NB4 (cell line): Measurements from ENCODE around the gene ADSS2.

Source experiments
- MYC ChIP-seq: IDR thresholded peaks from 2 replicates; pipeline ENCODE4 v1.6.1; 2011; ENCODE audit warnings: low read depth, low read length
- POLR2A ChIP-seq: IDR thresholded peaks from 2 replicates; pipeline ENCODE4 v1.6.1; 2011; ENCODE audit warnings: mild to moderate bottlenecking; ENCODE audit not compliant: insufficient read length; ENCODE audit errors: extremely low read depth
- TF ChIP-seq, protein P1 (sequence below): IDR thresholded peaks from one replicate; pipeline ENCODE4 v1.5.1; 2012; ENCODE audit warnings: low read depth, low read length
- TF ChIP-seq, protein P2 (sequence below): IDR thresholded peaks from 2 replicates; pipeline ENCODE4 v1.6.1; 2011; ENCODE audit warnings: low read depth, low read length

DNA sequence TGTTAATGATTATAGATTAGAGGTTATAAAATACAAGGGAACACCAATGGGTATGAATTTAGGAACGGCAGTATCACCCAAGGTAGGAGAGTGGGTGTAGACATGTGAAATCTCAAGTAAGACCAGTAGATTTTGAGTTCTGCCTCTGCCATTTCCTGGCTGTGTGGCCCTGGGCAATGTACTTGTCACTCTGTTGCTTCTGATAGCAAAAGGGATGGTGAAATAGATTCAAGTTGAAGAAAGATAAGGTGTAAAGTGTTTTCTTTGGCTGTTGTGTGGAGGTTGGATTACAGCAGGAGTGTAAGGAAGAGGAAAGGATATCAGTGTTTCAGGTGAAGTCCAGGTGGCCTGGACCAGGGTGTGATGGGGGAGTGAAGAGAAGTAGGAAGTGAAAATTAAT, 64.3 kb downstream of the ADSS2 start:
- TF ChIP-seq, protein P1, sequence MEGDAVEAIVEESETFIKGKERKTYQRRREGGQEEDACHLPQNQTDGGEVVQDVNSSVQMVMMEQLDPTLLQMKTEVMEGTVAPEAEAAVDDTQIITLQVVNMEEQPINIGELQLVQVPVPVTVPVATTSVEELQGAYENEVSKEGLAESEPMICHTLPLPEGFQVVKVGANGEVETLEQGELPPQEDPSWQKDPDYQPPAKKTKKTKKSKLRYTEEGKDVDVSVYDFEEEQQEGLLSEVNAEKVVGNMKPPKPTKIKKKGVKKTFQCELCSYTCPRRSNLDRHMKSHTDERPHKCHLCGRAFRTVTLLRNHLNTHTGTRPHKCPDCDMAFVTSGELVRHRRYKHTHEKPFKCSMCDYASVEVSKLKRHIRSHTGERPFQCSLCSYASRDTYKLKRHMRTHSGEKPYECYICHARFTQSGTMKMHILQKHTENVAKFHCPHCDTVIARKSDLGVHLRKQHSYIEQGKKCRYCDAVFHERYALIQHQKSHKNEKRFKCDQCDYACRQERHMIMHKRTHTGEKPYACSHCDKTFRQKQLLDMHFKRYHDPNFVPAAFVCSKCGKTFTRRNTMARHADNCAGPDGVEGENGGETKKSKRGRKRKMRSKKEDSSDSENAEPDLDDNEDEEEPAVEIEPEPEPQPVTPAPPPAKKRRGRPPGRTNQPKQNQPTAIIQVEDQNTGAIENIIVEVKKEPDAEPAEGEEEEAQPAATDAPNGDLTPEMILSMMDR, result no peak
- TF ChIP-seq POLR2A (no peak), MYC (no peak)
- TF ChIP-seq, protein P2, sequence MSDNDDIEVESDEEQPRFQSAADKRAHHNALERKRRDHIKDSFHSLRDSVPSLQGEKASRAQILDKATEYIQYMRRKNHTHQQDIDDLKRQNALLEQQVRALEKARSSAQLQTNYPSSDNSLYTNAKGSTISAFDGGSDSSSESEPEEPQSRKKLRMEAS, result no peak
